ENCODE data around the gene HSPBP1. TPM values are rescaled to one million over a fixed set of nuclear protein-coding genes. Genes with fewer than 3 reads are reported as not detected.

The HSPBP1 gene
- total RNA-seq, 1 experiment from 2014 or later = 63.0 TPM

DNA sequence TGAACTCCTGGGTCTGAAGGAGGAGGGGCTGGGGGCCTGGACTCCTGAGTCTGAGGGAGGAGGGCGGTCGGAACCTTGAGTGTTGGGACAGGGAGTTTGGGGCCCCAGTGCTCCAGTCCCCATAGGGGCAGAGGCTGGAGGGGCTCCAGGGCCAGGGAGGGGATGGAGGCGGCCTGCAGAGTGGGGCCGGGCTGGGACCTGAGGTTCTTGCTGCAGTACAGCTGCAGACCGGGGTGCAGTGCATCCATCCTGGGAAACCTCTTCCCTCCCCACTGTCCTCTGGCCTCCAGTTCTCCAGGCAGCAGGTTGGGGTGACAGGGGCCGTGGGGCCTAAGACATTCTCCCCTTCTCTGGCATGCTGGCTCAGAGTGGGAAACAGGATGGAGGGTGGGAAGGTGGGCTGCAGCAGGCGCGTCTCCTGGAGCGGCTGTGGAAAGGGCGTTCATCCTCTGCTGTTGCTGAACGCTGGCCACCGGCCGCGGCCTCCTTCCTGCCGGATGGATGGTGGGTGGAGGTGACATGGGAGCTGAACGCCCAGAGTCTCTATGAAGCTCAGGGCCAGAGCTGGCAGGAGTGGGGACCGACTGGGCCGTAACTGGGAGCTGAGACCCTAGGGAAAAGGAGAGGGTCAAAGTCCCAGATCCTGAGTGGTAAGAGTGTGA lies 5.5 kb upstream of the HSPBP1 start:
- no peak overlapping the region for H2AFZ ChIP-seq (ENCODE audit: low read depth, low read length, poor library complexity, severe bottlenecking)
- peak overlapping the region; percentile 46 to 60; a peak in 3 of 4 replicates for H3K4me3 ChIP-seq (replicated peaks in 1 of 2; ENCODE audit: low read depth in 1 of 2, low read length in 2 of 2)
- POLR2A ChIA-PET = no interaction called here
- H3K4me1 ChIP-seq (ENCODE audit: control insufficient read depth in 1 of 2, insufficient read depth in 2 of 2, low read length in 2 of 2) = peaks cover 15 to 32% of the 10 kb centered on the region in 2 experiments; a peak in 3 of 4 replicates
- peak overlapping the region; percentile 43; the same call in 1 of the 2 replicates for H3K27ac ChIP-seq (ENCODE audit: low read depth, low read length)
- DNase-seq (ENCODE audit: low read depth, low spot score) (no peak), ATAC-seq (no peak)
- no peaks in the 10 kb centered on the region for H4K20me1 ChIP-seq (ENCODE audit: insufficient read depth)
- H3K9me3 ChIP-seq (ENCODE audit: control insufficient read depth in 1 of 2, insufficient read depth in 1 of 2, low read depth in 1 of 2, low read length in 2 of 2) = no peaks in the 10 kb centered on the region
- intact Hi-C loops (cut with micrococcal nuclease) = no loop called here
- BruUV-seq (replicated peaks) = no TSS peak
- TF ChIP-seq CBX3 (IDR thresholded peaks at IDR 0.05; ENCODE audit: low read depth) (no peak), EGR1 (IDR thresholded peaks at IDR 0.05; ENCODE audit: low read depth) (no peak), EZH2 (IDR thresholded peaks at IDR 0.05) (no peak), ZNF274 (IDR thresholded peaks at IDR 0.05; ENCODE audit: low read depth, low read length) (no peak), SP1 (IDR thresholded peaks at IDR 0.05; ENCODE audit: low read depth) (no peak), POLR2A (IDR thresholded peaks at IDR 0.05; ENCODE audit: borderline replicate concordance, extremely low read depth, insufficient read depth, insufficient read length) (no peak), ZFX (IDR thresholded peaks at IDR 0.05) (no peak), SIN3A (IDR thresholded peaks at IDR 0.05; ENCODE audit: low read depth) (no peak), JUND (IDR thresholded peaks at IDR 0.05) (no peak), FOSL1 (IDR thresholded peaks at IDR 0.05; ENCODE audit: low read depth) (no peak), ELF1 (IDR thresholded peaks at IDR 0.05; ENCODE audit: borderline replicate concordance, low read depth) (no peak), RAD21 (IDR thresholded peaks at IDR 0.05; ENCODE audit: low read depth) (no peak), TCF7L2 (IDR thresholded peaks at IDR 0.05; ENCODE audit: borderline replicate concordance, extremely low read depth, insufficient read depth, insufficient read length) (no peak)
- TF ChIP-seq, protein P1, sequence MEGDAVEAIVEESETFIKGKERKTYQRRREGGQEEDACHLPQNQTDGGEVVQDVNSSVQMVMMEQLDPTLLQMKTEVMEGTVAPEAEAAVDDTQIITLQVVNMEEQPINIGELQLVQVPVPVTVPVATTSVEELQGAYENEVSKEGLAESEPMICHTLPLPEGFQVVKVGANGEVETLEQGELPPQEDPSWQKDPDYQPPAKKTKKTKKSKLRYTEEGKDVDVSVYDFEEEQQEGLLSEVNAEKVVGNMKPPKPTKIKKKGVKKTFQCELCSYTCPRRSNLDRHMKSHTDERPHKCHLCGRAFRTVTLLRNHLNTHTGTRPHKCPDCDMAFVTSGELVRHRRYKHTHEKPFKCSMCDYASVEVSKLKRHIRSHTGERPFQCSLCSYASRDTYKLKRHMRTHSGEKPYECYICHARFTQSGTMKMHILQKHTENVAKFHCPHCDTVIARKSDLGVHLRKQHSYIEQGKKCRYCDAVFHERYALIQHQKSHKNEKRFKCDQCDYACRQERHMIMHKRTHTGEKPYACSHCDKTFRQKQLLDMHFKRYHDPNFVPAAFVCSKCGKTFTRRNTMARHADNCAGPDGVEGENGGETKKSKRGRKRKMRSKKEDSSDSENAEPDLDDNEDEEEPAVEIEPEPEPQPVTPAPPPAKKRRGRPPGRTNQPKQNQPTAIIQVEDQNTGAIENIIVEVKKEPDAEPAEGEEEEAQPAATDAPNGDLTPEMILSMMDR (IDR thresholded peaks at IDR 0.05 in 2 of 3, conservative IDR thresholded peaks at IDR 0.05 in 1 of 3; ENCODE audit: borderline replicate concordance in 1 of 3, insufficient read depth in 1 of 3, low read depth in 2 of 3, low read length in 2 of 3) = no peak
- TF ChIP-seq, protein P2, sequence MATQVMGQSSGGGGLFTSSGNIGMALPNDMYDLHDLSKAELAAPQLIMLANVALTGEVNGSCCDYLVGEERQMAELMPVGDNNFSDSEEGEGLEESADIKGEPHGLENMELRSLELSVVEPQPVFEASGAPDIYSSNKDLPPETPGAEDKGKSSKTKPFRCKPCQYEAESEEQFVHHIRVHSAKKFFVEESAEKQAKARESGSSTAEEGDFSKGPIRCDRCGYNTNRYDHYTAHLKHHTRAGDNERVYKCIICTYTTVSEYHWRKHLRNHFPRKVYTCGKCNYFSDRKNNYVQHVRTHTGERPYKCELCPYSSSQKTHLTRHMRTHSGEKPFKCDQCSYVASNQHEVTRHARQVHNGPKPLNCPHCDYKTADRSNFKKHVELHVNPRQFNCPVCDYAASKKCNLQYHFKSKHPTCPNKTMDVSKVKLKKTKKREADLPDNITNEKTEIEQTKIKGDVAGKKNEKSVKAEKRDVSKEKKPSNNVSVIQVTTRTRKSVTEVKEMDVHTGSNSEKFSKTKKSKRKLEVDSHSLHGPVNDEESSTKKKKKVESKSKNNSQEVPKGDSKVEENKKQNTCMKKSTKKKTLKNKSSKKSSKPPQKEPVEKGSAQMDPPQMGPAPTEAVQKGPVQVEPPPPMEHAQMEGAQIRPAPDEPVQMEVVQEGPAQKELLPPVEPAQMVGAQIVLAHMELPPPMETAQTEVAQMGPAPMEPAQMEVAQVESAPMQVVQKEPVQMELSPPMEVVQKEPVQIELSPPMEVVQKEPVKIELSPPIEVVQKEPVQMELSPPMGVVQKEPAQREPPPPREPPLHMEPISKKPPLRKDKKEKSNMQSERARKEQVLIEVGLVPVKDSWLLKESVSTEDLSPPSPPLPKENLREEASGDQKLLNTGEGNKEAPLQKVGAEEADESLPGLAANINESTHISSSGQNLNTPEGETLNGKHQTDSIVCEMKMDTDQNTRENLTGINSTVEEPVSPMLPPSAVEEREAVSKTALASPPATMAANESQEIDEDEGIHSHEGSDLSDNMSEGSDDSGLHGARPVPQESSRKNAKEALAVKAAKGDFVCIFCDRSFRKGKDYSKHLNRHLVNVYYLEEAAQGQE (IDR thresholded peaks at IDR 0.05; ENCODE audit: low read depth) = no peak
- TF ChIP-seq, protein P3, sequence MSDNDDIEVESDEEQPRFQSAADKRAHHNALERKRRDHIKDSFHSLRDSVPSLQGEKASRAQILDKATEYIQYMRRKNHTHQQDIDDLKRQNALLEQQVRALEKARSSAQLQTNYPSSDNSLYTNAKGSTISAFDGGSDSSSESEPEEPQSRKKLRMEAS (IDR thresholded peaks at IDR 0.05) = no peak
- TF ChIP-seq, protein P4, sequence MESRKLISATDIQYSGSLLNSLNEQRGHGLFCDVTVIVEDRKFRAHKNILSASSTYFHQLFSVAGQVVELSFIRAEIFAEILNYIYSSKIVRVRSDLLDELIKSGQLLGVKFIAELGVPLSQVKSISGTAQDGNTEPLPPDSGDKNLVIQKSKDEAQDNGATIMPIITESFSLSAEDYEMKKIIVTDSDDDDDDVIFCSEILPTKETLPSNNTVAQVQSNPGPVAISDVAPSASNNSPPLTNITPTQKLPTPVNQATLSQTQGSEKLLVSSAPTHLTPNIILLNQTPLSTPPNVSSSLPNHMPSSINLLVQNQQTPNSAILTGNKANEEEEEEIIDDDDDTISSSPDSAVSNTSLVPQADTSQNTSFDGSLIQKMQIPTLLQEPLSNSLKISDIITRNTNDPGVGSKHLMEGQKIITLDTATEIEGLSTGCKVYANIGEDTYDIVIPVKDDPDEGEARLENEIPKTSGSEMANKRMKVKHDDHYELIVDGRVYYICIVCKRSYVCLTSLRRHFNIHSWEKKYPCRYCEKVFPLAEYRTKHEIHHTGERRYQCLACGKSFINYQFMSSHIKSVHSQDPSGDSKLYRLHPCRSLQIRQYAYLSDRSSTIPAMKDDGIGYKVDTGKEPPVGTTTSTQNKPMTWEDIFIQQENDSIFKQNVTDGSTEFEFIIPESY (IDR thresholded peaks at IDR 0.05; ENCODE audit: extremely low read depth, insufficient replicate concordance, low read length) = no peak
- H3K9me2 ChIP-seq (ENCODE audit: insufficient read depth) = no peaks in the 10 kb centered on the region
- H3K79me2 ChIP-seq (ENCODE audit: insufficient read depth, low read length) = peaks cover 7% of the 10 kb centered on the region; the same call in 1 of the 2 replicates
- no peaks in the 10 kb centered on the region for H3K27me3 ChIP-seq (ENCODE audit: insufficient read depth, low read length)
- peak overlapping the region; percentile 67; the same call in 1 of the 2 replicates for H3K9ac ChIP-seq (ENCODE audit: low read length)
- H3K36me3 ChIP-seq (ENCODE audit: control insufficient read depth in 1 of 2, insufficient read depth in 2 of 2, low read length in 2 of 2) = peaks cover 0 to 3% of the 10 kb centered on the region in 2 experiments; a peak in 1 of 4 replicates
- H3K4me2 ChIP-seq (ENCODE audit: low read length) = peak overlapping the region; percentile 81
- CTCF ChIA-PET = no interaction called here
- RAD21 ChIA-PET (ENCODE audit: low non-redundant PET in 1 of 2, low total read pairs in 2 of 2, uncharacterized antibody in 2 of 2, unreplicated experiment in 2 of 2) = no interaction called here
